ENCODE results near the gene NRSN2.

DNA sequence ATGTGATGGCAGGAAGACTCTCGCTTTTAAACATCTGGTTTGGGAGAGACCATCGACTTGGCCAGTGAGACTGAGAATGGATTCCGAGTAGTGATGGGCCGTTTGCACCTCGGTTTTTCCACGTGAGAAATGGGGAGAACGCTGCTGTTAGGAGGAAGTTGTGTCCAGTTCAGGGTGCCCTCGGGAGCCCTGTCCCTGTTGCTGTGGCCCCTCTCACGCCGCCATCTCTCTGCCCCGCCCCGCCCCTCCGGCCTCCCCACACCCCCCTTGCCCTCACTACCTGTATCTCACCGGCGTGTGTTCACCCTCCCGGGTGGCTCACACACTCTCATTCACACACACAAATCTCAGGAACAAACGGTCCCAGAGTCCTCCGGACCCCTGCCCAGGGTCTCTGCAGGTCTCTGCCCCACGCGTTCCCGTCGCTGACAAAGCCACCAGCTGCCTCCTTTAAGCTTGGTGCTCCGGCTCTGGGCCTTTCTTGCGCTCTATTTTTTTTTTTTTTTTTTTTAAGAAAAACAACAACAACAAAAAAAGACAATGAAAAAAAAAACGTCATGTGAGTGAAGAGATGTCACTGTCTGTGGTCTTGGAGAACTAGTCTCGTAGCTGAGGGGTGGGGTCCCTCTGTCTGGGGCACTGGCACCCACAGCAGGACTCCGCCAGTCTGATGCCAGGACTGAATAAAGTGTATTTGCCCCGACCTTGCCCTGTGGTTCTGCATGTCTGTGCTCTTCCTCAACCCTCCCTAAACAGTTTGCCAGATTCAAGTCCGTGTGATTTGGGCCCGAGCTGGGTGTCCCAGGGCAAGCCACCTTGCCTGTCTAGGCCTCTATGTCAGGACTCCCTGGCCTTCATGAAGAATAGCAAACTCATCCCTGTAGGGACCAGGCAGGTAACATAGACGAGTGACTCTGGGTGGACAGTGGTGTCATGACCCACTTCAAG, 18.6 kb upstream of the NRSN2 start:
- TF ChIP-seq, protein P1, sequence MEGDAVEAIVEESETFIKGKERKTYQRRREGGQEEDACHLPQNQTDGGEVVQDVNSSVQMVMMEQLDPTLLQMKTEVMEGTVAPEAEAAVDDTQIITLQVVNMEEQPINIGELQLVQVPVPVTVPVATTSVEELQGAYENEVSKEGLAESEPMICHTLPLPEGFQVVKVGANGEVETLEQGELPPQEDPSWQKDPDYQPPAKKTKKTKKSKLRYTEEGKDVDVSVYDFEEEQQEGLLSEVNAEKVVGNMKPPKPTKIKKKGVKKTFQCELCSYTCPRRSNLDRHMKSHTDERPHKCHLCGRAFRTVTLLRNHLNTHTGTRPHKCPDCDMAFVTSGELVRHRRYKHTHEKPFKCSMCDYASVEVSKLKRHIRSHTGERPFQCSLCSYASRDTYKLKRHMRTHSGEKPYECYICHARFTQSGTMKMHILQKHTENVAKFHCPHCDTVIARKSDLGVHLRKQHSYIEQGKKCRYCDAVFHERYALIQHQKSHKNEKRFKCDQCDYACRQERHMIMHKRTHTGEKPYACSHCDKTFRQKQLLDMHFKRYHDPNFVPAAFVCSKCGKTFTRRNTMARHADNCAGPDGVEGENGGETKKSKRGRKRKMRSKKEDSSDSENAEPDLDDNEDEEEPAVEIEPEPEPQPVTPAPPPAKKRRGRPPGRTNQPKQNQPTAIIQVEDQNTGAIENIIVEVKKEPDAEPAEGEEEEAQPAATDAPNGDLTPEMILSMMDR (IDR thresholded peaks at IDR 0.05), result no peak
- no peak for TF ChIP-seq EZH2 (IDR thresholded peaks at IDR 0.05; ENCODE audit: borderline replicate concordance, insufficient read depth, low read depth, low read length, poor library complexity, severe bottlenecking)
